DOHH2 (cell line): ENCODE measurements around the gene ERI3.

Experiments
- H3F3A ChIP-seq: fragments of 200-600 bp; sonication (generic), shearing (Covaris generic); 2 replicates; pipeline ENCODE4 v1.6.0; 2016; ENCODE audit warnings: antibody characterized with exemption, mild to moderate bottlenecking; ENCODE audit not compliant: control insufficient read depth, insufficient read depth
- H3K27ac ChIP-seq: fragments of 200-600 bp; sonication (generic); 2 replicates; pipeline ENCODE4 v1.5.1; 2014; ENCODE audit warnings: low read depth, mild to moderate bottlenecking, low read length, moderate library complexity
- H3K27me3 ChIP-seq: fragments of 200-600 bp; sonication (generic); 2 replicates; pipeline ENCODE4 v1.6.1; 2014; ENCODE audit warnings: mild to moderate bottlenecking, low read length, mixed read lengths; ENCODE audit not compliant: control insufficient read depth
- H3K36me3 ChIP-seq: fragments of 200-600 bp; sonication (generic); 2 replicates; pipeline ENCODE4 v1.6.1; 2014; ENCODE audit warnings: mild to moderate bottlenecking, low read length, moderate library complexity, mixed read lengths; ENCODE audit not compliant: control insufficient read depth
- H3K4me1 ChIP-seq: fragments of 200-600 bp; sonication (generic); 2 replicates; pipeline ENCODE4 v1.6.1; 2014; ENCODE audit warnings: mild to moderate bottlenecking, low read length, mixed read lengths; ENCODE audit not compliant: control insufficient read depth
- H3K4me2 ChIP-seq: fragments of 200-600 bp; sonication (generic); 2 replicates; pipeline ENCODE4 v1.6.0; 2014; ENCODE audit warnings: mild to moderate bottlenecking, low read length, moderate library complexity
- H3K4me3 ChIP-seq: fragments of 200-600 bp; sonication (generic); 2 replicates; pipeline ENCODE4 v1.5.1; 2014; ENCODE audit warnings: mild to moderate bottlenecking, low read length, mixed read lengths
- H3K79me2 ChIP-seq: fragments of 200-600 bp; sonication (generic); 2 replicates; pipeline ENCODE4 v1.6.1; 2014; ENCODE audit warnings: mild to moderate bottlenecking, low read length, mixed read lengths; ENCODE audit not compliant: control insufficient read depth
- H3K9me2 ChIP-seq: fragments of 200-600 bp; sonication (generic); replicated peaks from 2 replicates; pipeline ENCODE4 v1.6.1; 2014; ENCODE audit warnings: mild to moderate bottlenecking, low read length, mixed read lengths; ENCODE audit not compliant: control insufficient read depth
- H3K9me3 ChIP-seq: fragments of 200-600 bp; sonication (generic); 2 replicates; pipeline ENCODE4 v1.6.1; 2014; ENCODE audit warnings: antibody characterized with exemption, low read length, mixed read lengths; ENCODE audit not compliant: control insufficient read depth, insufficient read depth
- H4K20me1 ChIP-seq: fragments of 200-600 bp; sonication (generic); 2 replicates; pipeline ENCODE4 v1.6.0; 2014; ENCODE audit warnings: low read depth, mild to moderate bottlenecking, antibody characterized with exemption, low read length, moderate library complexity; ENCODE audit not compliant: control insufficient read depth, insufficient read depth
- EZH2phosphoT487 ChIP-seq: fragments of 200-600 bp; sonication (generic); IDR thresholded peaks from 2 replicates; pipeline ENCODE4 v1.6.1; 2017; ENCODE audit warnings: borderline replicate concordance, mild to moderate bottlenecking, antibody characterized with exemption, low read length, moderate library complexity, mixed read lengths
- TF ChIP-seq, protein P1 (sequence below): fragments of 200-600 bp; sonication (generic); IDR thresholded peaks from one replicate; pipeline ENCODE4 v1.5.1; 2014; ENCODE audit warnings: antibody characterized with exemption, mild to moderate bottlenecking, low read depth, low read length; ENCODE audit not compliant: poor library complexity, severe bottlenecking

Gene ERI3

DNA sequence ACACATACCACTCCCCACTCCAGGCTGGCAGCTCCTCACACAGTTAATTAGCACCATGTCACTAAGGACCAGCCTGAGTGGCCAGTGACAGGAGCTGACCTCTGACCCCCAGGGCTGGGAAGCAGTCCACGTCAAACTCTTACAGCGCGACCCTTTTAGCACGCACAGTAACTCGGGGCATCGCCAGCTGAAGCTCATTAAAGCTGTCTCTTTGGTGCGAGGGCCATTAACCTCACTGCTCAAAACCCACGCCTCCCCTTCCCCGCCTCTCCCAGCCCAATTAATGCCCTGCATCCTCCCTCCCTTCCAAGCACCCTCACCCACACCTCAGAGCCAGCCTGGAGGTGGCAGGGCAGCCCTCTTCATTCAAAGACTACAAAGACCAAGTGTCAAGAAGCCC is 110.1 kb downstream of the ERI3 start:
- no peaks in the 10 kb centered on the region; the same call in 1 of the 2 replicates for H3K36me3 ChIP-seq
- no peak overlapping the region for H3K4me2 ChIP-seq
- H3K79me2 ChIP-seq, result no peaks in the 10 kb centered on the region
- H4K20me1 ChIP-seq, result no peaks in the 10 kb centered on the region
- no peaks in the 10 kb centered on the region for H3K9me3 ChIP-seq
- TF ChIP-seq, protein P1, sequence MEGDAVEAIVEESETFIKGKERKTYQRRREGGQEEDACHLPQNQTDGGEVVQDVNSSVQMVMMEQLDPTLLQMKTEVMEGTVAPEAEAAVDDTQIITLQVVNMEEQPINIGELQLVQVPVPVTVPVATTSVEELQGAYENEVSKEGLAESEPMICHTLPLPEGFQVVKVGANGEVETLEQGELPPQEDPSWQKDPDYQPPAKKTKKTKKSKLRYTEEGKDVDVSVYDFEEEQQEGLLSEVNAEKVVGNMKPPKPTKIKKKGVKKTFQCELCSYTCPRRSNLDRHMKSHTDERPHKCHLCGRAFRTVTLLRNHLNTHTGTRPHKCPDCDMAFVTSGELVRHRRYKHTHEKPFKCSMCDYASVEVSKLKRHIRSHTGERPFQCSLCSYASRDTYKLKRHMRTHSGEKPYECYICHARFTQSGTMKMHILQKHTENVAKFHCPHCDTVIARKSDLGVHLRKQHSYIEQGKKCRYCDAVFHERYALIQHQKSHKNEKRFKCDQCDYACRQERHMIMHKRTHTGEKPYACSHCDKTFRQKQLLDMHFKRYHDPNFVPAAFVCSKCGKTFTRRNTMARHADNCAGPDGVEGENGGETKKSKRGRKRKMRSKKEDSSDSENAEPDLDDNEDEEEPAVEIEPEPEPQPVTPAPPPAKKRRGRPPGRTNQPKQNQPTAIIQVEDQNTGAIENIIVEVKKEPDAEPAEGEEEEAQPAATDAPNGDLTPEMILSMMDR, result no peak
- TF ChIP-seq EZH2phosphoT487, result no peak
- peaks cover 2% of the 10 kb centered on the region; the same call in 1 of the 2 replicates for H3K4me1 ChIP-seq
- H3K4me3 ChIP-seq, result no peak overlapping the region
- no peaks in the 10 kb centered on the region for H3K27me3 ChIP-seq
- H3K27ac ChIP-seq, result no peak overlapping the region
- no peaks in the 10 kb centered on the region for H3K9me2 ChIP-seq
- H3F3A ChIP-seq, result no peaks in the 10 kb centered on the region

DNA sequence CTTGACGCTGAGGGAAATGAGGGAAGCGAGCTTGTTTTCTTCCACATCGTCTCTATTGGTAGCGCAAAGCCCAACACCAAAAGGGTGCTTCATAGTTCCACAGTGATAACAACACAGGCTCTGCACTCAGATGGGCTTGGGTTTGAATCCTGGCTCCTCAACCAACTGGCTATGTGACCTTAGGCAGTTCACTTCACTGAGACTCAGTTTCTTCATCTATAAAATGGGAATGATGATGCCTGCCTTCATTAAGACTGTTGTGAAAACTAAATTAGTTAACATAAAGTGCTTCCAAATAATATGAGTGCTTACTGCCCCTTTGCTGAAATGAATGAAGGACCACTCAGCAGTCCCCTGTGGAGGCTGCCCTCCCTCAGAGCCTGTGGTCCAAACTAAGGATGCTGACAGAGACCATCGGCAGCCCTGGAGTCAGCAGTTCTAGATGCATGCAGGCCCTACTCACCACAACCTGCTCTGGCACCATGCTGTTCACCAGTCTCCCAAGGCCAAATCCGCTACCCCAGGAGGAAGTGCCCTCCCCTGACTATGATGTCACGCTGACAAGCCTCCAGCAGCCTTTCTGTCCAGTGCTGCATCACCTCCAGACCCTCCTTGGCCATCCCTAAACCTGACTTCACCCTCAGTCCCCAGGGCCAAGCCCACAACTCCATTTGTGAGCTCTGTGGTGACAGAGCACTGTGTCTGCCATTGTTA is 111.1 kb downstream of the ERI3 start:
- H3K27ac ChIP-seq, result no peak overlapping the region
- TF ChIP-seq, protein P1, result no peak
- no peak for TF ChIP-seq EZH2phosphoT487

GRCh38 chr1:44242746-44243145 is 112.3 kb downstream of the ERI3 start:
- Histone ChIP-seq H3K4me1 (peaks cover 19% of the 10 kb centered on the region), H3K4me2 (no peak overlapping the region), H3K79me2 (no peaks in the 10 kb centered on the region), H3K9me2 (no peaks in the 10 kb centered on the region), H3K9me3 (no peaks in the 10 kb centered on the region), H3K4me3 (no peak overlapping the region), H3K27ac (no peak overlapping the region), H3F3A (no peaks in the 10 kb centered on the region), H4K20me1 (no peaks in the 10 kb centered on the region), H3K36me3 (no peaks in the 10 kb centered on the region; the same call in 1 of the 2 replicates), H3K27me3 (no peaks in the 10 kb centered on the region)
- TF ChIP-seq, protein P1, result no peak
- TF ChIP-seq EZH2phosphoT487, result no peak

More for the DNA sequence above, 111.1 kb downstream of the ERI3 start:
- peaks cover 10% of the 10 kb centered on the region; the same call in 1 of the 2 replicates for H3K4me1 ChIP-seq
- H3K36me3 ChIP-seq, result no peaks in the 10 kb centered on the region; the same call in 1 of the 2 replicates
- H3K27me3 ChIP-seq, result no peaks in the 10 kb centered on the region
- H3K9me3 ChIP-seq, result no peaks in the 10 kb centered on the region
- H3K9me2 ChIP-seq, result no peaks in the 10 kb centered on the region
- H3F3A ChIP-seq, result no peaks in the 10 kb centered on the region
- H4K20me1 ChIP-seq, result no peaks in the 10 kb centered on the region
- no peaks in the 10 kb centered on the region for H3K79me2 ChIP-seq
- H3K4me3 ChIP-seq, result no peak overlapping the region
- no peak overlapping the region for H3K4me2 ChIP-seq
